H1 (cell line): ENCODE data around the gene PTTG1IP. TPM values are rescaled to one million over a fixed set of nuclear protein-coding genes. Genes with fewer than 3 reads are reported as not detected.

Experiments
- ASH2L ChIP-seq: fragments of 200-600, 300-600 bp; sonication (generic); IDR thresholded peaks from one replicate; pipeline ENCODE4 v1.7.1; 2017; ENCODE audit warnings: low read length
- BCL11A ChIP-seq, 2 experiments: IDR thresholded peaks; one replicate each; pipeline ENCODE4 v1.6.1; 2011; ENCODE audit warnings: low read depth in 2 of 2, low read length in 2 of 2, mild to moderate bottlenecking in 2 of 2
- BRCA1 ChIP-seq: IDR thresholded peaks from 2 replicates; pipeline ENCODE4 v1.6.1; 2012; ENCODE audit warnings: low read depth, low read length, improper control_type of control experiment
- CEBPB ChIP-seq: IDR thresholded peaks from 2 replicates; pipeline ENCODE4 v1.6.1; 2012; ENCODE audit warnings: low read depth, low read length
- CTBP2 ChIP-seq: IDR thresholded peaks from 2 replicates; pipeline ENCODE4 v1.7.0; 2011; ENCODE audit warnings: borderline replicate concordance, mild to moderate bottlenecking, moderate library complexity, mixed read lengths, low read length; ENCODE audit not compliant: insufficient read depth, insufficient read length
- FOSL1 ChIP-seq: IDR thresholded peaks from 2 replicates; pipeline ENCODE4 v1.6.1; 2011; ENCODE audit warnings: mild to moderate bottlenecking, low read depth, low read length, moderate library complexity; ENCODE audit not compliant: insufficient read depth
- HDAC2 ChIP-seq, 2 experiments: fragments of 300-600 bp in 1 of 2; sonication (generic) in 1 of 2; IDR thresholded peaks; 2 replicates each; pipeline ENCODE4 v1.6.1; 2011 to 2012; ENCODE audit warnings: low read depth in 2 of 2, low read length in 2 of 2, mild to moderate bottlenecking in 2 of 2, moderate library complexity in 2 of 2, borderline replicate concordance in 1 of 2, inconsistent platforms in 1 of 2
- KDM4A ChIP-seq: IDR thresholded peaks from one replicate; pipeline ENCODE4 v1.7.1; 2012; ENCODE audit warnings: low read depth, mild to moderate bottlenecking, moderate library complexity, low read length, inconsistent platforms; ENCODE audit not compliant: severe bottlenecking
- KDM5A ChIP-seq: fragments of 200-600 bp; IDR thresholded peaks from 2 replicates; pipeline ENCODE4 v1.7.1; 2012; ENCODE audit warnings: mild to moderate bottlenecking, low read length, inconsistent platforms, mixed read lengths
- NRF1 ChIP-seq: IDR thresholded peaks from 2 replicates; pipeline ENCODE4 v1.6.1; 2011; ENCODE audit warnings: mild to moderate bottlenecking, low read depth, low read length, improper control_type of control experiment
- PHF8 ChIP-seq: fragments of 200-600 bp; sonication (generic); conservative IDR thresholded peaks from 2 replicates; pipeline ENCODE4 v1.7.1; 2012; ENCODE audit warnings: low read depth, mild to moderate bottlenecking, inconsistent platforms, low read length, moderate library complexity
- POLR2A ChIP-seq, 2 experiments: IDR thresholded peaks; 1 replicate in 1 of 2; 2 replicates in 1 of 2; pipeline ENCODE4 v1.6.1; 2011; ENCODE audit warnings: low read depth in 2 of 2, low read length in 2 of 2, mild to moderate bottlenecking in 2 of 2; ENCODE audit errors: control extremely low read depth in 1 of 2
- POU5F1 ChIP-seq: IDR thresholded peaks from 2 replicates; pipeline ENCODE4 v1.6.1; 2011; ENCODE audit warnings: low read depth, mild to moderate bottlenecking, low read length, moderate library complexity
- RAD21 ChIP-seq, 2 experiments: IDR thresholded peaks in 1 of 2; conservative IDR thresholded peaks in 1 of 2; 2 replicates each; pipeline ENCODE4 v1.6.1; 2011; ENCODE audit warnings: low read depth in 2 of 2, low read length in 2 of 2, improper control_type of control experiment in 1 of 2, inconsistent platforms in 1 of 2, mild to moderate bottlenecking in 1 of 2, moderate library complexity in 1 of 2
- RFX5 ChIP-seq: IDR thresholded peaks from 2 replicates; pipeline ENCODE4 v1.6.1; 2011; ENCODE audit warnings: low read depth, low read length, improper control_type of control experiment, borderline replicate concordance
- SIRT6 ChIP-seq: IDR thresholded peaks from one replicate; pipeline ENCODE4 v1.7.1; 2012; ENCODE audit warnings: low read length, inconsistent platforms
- SRF ChIP-seq: IDR thresholded peaks from 2 replicates; pipeline ENCODE4 v1.6.1; 2011; ENCODE audit warnings: mild to moderate bottlenecking, low read depth, low read length, moderate library complexity
- SUZ12 ChIP-seq: fragments of 200-600 bp; sonication (generic); IDR thresholded peaks from 2 replicates; pipeline ENCODE4 v1.6.1; 2012; ENCODE audit warnings: mild to moderate bottlenecking, inconsistent platforms, low read length, moderate library complexity, mixed read lengths
- TAF1 ChIP-seq: IDR thresholded peaks from 2 replicates; pipeline ENCODE4 v1.6.1; 2011; ENCODE audit warnings: mild to moderate bottlenecking, low read depth, low read length
- polyA plus RNA-seq, 7 experiments: library from polyadenylated mRNA; depleted of rRNA in 3 of 7; stranded (reverse) in 5 of 7; unstranded in 2 of 7; fragments of >200 nt in 5 of 7; fragments of 200-250 nt in 2 of 7; gene quantifications; 1 replicate in 5 of 7; 2 replicates in 1 of 7; 4 replicates in 1 of 7; pipeline versions ENCODE4 v1.2.1 to v1.2.3, GENCODE V29; 2011 to 2013; ENCODE audit warnings: missing spikeins in 2 of 7, mixed read lengths in 2 of 7
- total RNA-seq: library from RNA; stranded (reverse); fragmentation: NEBNext Ultra II Directional; extraction: Animal tissue kit (Norgen Biotek cat#: 25700); gene quantifications from 2 replicates; pipeline ENCODE4 v1.2.1, GENCODE V29; 2021
- TF ChIP-seq, protein P1 (sequence below): IDR thresholded peaks from 2 replicates; pipeline ENCODE4 v1.6.1; 2011; ENCODE audit warnings: low read depth, mild to moderate bottlenecking, low read length; ENCODE audit not compliant: insufficient read depth
- TF ChIP-seq, protein P2 (sequence below), 3 experiments: IDR thresholded peaks; 1 replicate in 2 of 3; 2 replicates in 1 of 3; pipeline versions ENCODE4 v1.5.1 to v1.6.1; 2011; ENCODE audit warnings: low read length in 3 of 3, mild to moderate bottlenecking in 3 of 3, inconsistent platforms in 2 of 3, low read depth in 1 of 3, moderate library complexity in 1 of 3; ENCODE audit not compliant: insufficient read depth in 1 of 3; ENCODE audit errors: control extremely low read depth in 1 of 3

The PTTG1IP gene
- total and polyA plus RNA-seq, 2 of the 8 experiments (the other 6 are each of a cell fraction or from before 2014, with no cell fraction given) = 90.8 to 130 TPM

DNA sequence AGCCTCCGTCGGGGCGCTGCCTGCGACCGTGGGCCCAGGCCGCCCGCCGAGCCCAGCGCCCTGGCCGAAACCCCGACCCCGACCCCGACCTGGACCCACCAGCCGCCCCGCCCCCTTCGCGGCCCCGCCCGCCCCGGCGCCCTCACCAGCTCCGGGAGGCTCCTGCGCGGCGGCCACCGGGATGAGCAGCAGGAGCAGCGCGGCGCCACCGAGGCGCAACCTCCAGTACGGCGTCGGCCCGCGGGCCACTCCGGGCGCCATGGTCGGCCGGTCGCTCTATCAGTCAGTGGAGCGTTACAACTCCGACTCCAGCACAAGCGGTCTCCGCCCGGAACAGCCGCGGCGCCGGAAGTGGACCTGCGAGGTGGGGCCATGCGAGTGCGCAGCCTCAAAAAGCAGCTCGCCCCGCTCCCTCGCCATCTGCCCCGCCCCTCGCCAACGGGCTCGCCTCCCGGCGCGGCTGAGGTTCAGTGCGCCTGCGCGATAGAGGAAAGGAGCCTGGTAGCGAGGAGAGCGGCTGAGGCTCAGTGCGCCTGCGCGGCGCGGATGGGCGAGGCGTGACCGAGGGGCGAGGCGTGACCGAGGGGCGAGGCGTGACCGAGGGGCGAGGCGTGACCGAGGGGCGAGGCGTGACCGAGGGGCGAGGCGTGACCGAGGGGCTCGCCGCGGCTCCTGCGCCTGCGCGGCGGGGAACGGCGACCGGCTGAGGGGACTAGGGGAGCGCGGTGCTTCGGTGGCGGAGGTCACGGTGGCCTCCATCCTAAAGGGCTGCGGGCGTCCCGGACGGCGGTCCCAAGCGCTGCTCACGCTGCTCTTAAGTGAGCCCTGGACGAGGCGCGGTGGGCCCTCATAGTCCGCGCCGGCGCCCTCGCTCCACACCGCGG, at the start of gene PTTG1IP (continued):
- no peak for TF ChIP-seq SUZ12
- TF ChIP-seq CEBPB = no peak
- peak; percentile 58 for TF ChIP-seq PHF8
- TF ChIP-seq, protein P1, sequence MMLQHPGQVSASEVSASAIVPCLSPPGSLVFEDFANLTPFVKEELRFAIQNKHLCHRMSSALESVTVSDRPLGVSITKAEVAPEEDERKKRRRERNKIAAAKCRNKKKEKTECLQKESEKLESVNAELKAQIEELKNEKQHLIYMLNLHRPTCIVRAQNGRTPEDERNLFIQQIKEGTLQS = no peak
- peak; percentile 87 for TF ChIP-seq NRF1
- no peak for TF ChIP-seq SRF
- no peak for TF ChIP-seq BRCA1
- TF ChIP-seq, protein P2, sequence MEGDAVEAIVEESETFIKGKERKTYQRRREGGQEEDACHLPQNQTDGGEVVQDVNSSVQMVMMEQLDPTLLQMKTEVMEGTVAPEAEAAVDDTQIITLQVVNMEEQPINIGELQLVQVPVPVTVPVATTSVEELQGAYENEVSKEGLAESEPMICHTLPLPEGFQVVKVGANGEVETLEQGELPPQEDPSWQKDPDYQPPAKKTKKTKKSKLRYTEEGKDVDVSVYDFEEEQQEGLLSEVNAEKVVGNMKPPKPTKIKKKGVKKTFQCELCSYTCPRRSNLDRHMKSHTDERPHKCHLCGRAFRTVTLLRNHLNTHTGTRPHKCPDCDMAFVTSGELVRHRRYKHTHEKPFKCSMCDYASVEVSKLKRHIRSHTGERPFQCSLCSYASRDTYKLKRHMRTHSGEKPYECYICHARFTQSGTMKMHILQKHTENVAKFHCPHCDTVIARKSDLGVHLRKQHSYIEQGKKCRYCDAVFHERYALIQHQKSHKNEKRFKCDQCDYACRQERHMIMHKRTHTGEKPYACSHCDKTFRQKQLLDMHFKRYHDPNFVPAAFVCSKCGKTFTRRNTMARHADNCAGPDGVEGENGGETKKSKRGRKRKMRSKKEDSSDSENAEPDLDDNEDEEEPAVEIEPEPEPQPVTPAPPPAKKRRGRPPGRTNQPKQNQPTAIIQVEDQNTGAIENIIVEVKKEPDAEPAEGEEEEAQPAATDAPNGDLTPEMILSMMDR (IDR thresholded peaks at IDR 0.05; ENCODE audit: control extremely low read depth in 1 of 3, insufficient read depth in 1 of 3, low read depth in 1 of 3, low read length in 3 of 3) = no peak
- TF ChIP-seq FOSL1 = no peak
- TF ChIP-seq POLR2A (IDR thresholded peaks at IDR 0.05; ENCODE audit: control extremely low read depth in 1 of 2, low read depth in 2 of 2, low read length in 2 of 2) = peak in 1 of 2 experiments; percentile 62; a peak in 2 of 3 replicates
- TF ChIP-seq HDAC2 (IDR thresholded peaks at IDR 0.05; ENCODE audit: borderline replicate concordance in 1 of 2, low read depth in 2 of 2, low read length in 2 of 2) = no peak
- TF ChIP-seq ASH2L = no peak
- TF ChIP-seq BCL11A (IDR thresholded peaks at IDR 0.05; ENCODE audit: low read depth in 2 of 2, low read length in 2 of 2) = no peak
- no peak for TF ChIP-seq SIRT6
- peak; percentile 52 for TF ChIP-seq KDM4A
- TF ChIP-seq POU5F1 = no peak
- TF ChIP-seq RFX5 = no peak
- TF ChIP-seq RAD21 (IDR thresholded peaks at IDR 0.05 in 1 of 2, conservative IDR thresholded peaks at IDR 0.05 in 1 of 2; ENCODE audit: low read depth in 2 of 2, low read length in 2 of 2) = no peak
- TF ChIP-seq TAF1 = peak; percentile 88
- no peak for TF ChIP-seq KDM5A
- no peak for TF ChIP-seq CTBP2
